Measurements from ENCODE around the gene ID2.

The ID2 gene

DNA sequence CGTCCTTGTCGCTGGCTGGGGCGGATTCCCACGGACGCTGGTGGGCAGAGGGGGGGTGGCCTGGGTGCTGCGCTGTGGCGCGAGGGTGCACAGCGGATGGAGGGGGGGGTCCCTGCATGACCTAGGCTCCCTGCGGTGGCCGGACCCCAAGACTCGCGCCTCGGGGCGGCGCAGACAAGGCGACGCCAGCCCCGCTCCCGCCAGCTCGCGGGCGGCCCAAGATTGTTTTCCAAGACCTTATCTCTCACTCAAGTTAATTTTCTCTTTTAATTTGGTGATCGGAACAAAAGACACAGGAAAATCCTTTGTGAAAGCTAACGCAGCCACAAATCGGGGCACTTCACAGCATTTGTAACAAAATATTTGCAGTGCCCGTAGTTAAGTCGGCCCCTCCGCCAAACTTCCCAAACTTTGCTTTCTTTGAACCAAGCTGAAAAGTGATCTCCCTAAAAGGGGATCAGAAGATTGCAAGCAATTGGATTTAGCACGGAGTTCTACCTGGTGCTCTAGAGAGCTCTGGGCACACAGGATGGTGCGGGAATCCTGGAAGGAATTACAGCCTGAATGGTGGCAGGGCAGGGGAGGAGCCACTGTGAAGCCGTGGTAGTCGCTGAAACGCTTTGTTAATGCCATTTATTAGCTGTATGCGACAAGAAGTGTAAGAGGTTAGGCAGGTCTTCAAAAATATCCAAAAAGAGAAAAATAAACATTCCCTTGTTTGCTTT is 4.8 kb upstream of the ID2 start:
- peaks cover 0 to 16% (median 4%) of the 10 kb centered on the region in 3 experiments for H3K27me3 ChIP-seq (ENCODE audit: control insufficient read depth in 3 of 3, insufficient read depth in 3 of 3, low read depth in 1 of 3, low read length in 3 of 3)
- H3K18ac ChIP-seq (ENCODE audit: low read length): peak overlapping the region; percentile 98
- H3K23ac ChIP-seq (ENCODE audit: low read depth, low read length, poor library complexity): no peak overlapping the region
- WGBS, 2 donors (ENCODE audit: extremely low coverage in 2 of 2, insufficient read length in 2 of 2, insufficient replicate concordance in 1 of 2): no CpG with 5 or more reads among the region's 35 CpGs
- H4K8ac ChIP-seq (ENCODE audit: low read depth, low read length): no peak overlapping the region
- H3K36me3 ChIP-seq (replicated peaks in 1 of 2; ENCODE audit: control insufficient read depth in 2 of 2, insufficient read depth in 2 of 2, low read length in 2 of 2): no peaks in the 10 kb centered on the region
- H3K9me3 ChIP-seq (replicated peaks in 1 of 2; ENCODE audit: control insufficient read depth in 2 of 2, insufficient read depth in 1 of 2, low read depth in 1 of 2, low read length in 2 of 2): peaks cover 15 to 25% of the 10 kb centered on the region in 2 donors
- peak overlapping the region; percentile 83 for H3K14ac ChIP-seq (ENCODE audit: low read length)
- no peak overlapping the region for H2AK5ac ChIP-seq (ENCODE audit: low read depth, low read length)
- peak overlapping the region; percentile 87 for H4K91ac ChIP-seq (ENCODE audit: low read depth, low read length, poor library complexity)
- peak overlapping the region; percentile 93 for H2BK15ac ChIP-seq (ENCODE audit: low read length)
- peak overlapping the region; percentile 35 for H2BK12ac ChIP-seq (ENCODE audit: low read length)
- peak overlapping the region; percentile 88 for H2AFZ ChIP-seq (ENCODE audit: low read length)
- H3K4ac ChIP-seq (ENCODE audit: low read length): peak overlapping the region; percentile 24
- H3K9ac ChIP-seq (ENCODE audit: low read depth, low read length, poor library complexity): peak overlapping the region; percentile 55
- peak overlapping the region; percentile 79 for H3K4me2 ChIP-seq (ENCODE audit: insufficient read depth, low read length, poor library complexity, severe bottlenecking)
- H3K27ac ChIP-seq (replicated peaks; ENCODE audit: low read length): no peak overlapping the region
- DNase-seq (ENCODE audit: low spot score): peak; percentile 18
- peaks cover under 1% of the 10 kb centered on the region for H3K79me1 ChIP-seq (ENCODE audit: low read depth, low read length)
- H3K4me1 ChIP-seq (ENCODE audit: control insufficient read depth in 2 of 2, insufficient read depth in 1 of 2, low read depth in 1 of 2, low read length in 2 of 2): peaks cover 17 to 23% of the 10 kb centered on the region in 2 donors
- peak overlapping the region; percentile 90 for H2BK5ac ChIP-seq (ENCODE audit: low read length)
- peak overlapping the region; percentile 84 for H2BK120ac ChIP-seq (ENCODE audit: low read depth, low read length)
- peak overlapping the region; percentile 46 to 58 for H3K4me3 ChIP-seq (ENCODE audit: low read length in 2 of 2)

DNA sequence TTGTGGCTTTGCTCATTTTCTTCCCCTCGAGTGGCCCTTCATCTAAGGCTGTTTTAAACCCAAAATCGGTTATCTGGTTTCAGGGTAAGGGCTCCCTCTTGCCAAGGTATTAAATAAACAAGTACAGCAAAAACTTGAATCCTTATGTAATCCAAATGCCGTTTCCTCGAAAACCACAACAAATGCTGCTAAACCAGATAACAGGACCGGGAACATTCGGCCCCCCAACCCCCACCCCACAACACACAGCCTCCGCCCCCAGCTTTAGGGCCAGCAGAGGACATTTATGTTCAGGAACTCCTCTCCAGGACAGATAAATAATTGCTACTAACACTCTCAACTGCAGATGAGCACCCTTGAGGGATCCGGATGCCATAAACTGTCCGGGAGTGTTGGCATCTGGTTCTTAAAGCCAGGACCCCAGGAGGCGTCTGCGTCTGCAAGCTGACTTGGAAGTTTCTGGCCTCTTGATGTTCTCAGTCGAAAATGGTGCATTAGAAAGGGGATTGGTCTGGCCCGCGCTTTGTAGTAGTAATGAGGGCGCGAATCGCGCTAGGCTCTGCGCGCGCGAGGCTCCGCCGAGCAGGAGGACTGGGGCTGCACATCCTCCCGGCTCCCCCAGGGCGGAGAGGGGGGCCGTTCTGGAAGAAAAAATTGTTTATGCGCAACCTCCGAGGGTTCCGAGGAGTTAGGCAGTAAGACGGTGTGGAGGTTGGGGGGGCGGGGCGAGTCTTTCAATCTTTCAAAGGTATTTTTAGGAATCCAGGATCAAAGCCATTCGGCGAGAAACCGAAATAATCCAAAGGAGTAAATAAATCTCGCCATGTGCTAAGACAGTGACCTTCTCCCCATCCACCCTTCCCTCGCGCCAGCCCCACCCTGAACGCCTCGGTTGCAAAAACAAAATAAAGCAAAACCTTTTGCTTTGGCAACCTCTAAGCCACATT is 3.9 kb upstream of the ID2 start:
- H3K4me1 ChIP-seq (ENCODE audit: control insufficient read depth in 2 of 2, insufficient read depth in 1 of 2, low read depth in 1 of 2, low read length in 2 of 2): peaks cover 17 to 23% of the 10 kb centered on the region in 2 donors
- no peak overlapping the region for H2BK120ac ChIP-seq (ENCODE audit: low read depth, low read length)
- peak overlapping the region; percentile 88 for H2AFZ ChIP-seq (ENCODE audit: low read length)
- H4K91ac ChIP-seq (ENCODE audit: low read depth, low read length, poor library complexity): peak overlapping the region; percentile 67
- no peak overlapping the region for H4K8ac ChIP-seq (ENCODE audit: low read depth, low read length)
- peak overlapping the region; percentile 90 for H3K27ac ChIP-seq (replicated peaks; ENCODE audit: low read length)
- no peak overlapping the region for H2AK5ac ChIP-seq (ENCODE audit: low read depth, low read length)
- H2BK15ac ChIP-seq (ENCODE audit: low read length): no peak overlapping the region
- DNase-seq (ENCODE audit: low spot score): peak; percentile 58
- no peak overlapping the region for H3K14ac ChIP-seq (ENCODE audit: low read length)
- no CpG with 5 or more reads among the region's 41 CpGs for whole genome bisulfite sequencing, 2 donors (ENCODE audit: extremely low coverage in 2 of 2, insufficient read length in 2 of 2, insufficient replicate concordance in 1 of 2)
- no peak overlapping the region for H3K4ac ChIP-seq (ENCODE audit: low read length)
- peak overlapping the region; percentile 76 for H2BK12ac ChIP-seq (ENCODE audit: low read length)
- H3K4me3 ChIP-seq (ENCODE audit: low read length in 2 of 2): peak overlapping the region; percentile 58 to 70
- no peak overlapping the region for H3K23ac ChIP-seq (ENCODE audit: low read depth, low read length, poor library complexity)
- peaks cover 2% of the 10 kb centered on the region for H3K79me1 ChIP-seq (ENCODE audit: low read depth, low read length)
- no peak overlapping the region for H3K9ac ChIP-seq (ENCODE audit: low read depth, low read length, poor library complexity)
- peaks cover 15 to 25% of the 10 kb centered on the region in 2 donors for H3K9me3 ChIP-seq (replicated peaks in 1 of 2; ENCODE audit: control insufficient read depth in 2 of 2, insufficient read depth in 1 of 2, low read depth in 1 of 2, low read length in 2 of 2)
- peaks cover 0 to 16% (median 4%) of the 10 kb centered on the region in 3 experiments for H3K27me3 ChIP-seq (ENCODE audit: control insufficient read depth in 3 of 3, insufficient read depth in 3 of 3, low read depth in 1 of 3, low read length in 3 of 3)
- peak overlapping the region; percentile 86 for H3K18ac ChIP-seq (ENCODE audit: low read length)
- H3K36me3 ChIP-seq (replicated peaks in 1 of 2; ENCODE audit: control insufficient read depth in 2 of 2, insufficient read depth in 2 of 2, low read length in 2 of 2): no peaks in the 10 kb centered on the region
- peak overlapping the region; percentile 79 for H3K4me2 ChIP-seq (ENCODE audit: insufficient read depth, low read length, poor library complexity, severe bottlenecking)
- H2BK5ac ChIP-seq (ENCODE audit: low read length): no peak overlapping the region

DNA sequence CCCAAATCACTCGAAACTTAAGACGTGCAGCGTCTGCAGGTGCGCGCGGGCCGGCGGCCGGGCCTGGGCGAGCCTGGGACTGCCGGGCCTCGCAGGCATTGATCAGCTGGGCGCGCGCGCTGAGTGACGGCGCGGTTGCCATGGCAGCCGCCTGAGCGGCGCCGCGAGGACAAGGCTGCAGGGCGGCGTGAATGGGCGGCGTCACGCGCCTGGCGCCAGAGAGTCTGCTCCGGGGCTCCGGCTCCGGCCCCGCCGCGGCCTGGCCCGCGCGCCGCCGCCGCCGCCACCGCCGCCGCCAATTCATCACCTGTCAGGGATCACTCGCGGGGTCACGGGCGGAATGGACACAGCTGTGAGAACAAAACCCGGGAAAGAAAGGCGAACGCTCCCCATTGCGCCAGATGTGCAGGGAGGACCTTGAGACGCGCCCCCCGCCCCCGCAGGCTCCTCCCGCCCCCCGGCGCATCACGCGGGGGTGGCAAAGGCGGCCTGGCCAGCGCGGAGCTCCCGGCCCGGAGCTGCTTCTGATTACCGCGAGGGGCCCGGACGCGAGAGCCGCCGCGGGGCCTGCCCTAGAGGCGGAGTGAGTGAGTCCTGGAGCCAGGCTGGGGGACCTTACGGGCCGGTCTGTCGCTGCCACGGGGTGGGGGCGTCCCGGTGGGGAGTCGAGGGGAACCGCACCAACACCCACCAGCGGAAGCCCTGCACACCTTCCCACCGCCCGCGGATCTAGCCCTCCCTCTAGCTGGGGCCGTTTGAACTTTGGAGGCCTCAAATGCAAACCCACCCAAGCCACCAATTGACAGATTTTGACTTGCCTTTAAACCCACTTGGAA is 2.9 kb upstream of the ID2 start:
- no peak overlapping the region for H2BK5ac ChIP-seq (ENCODE audit: low read length)
- H3K14ac ChIP-seq (ENCODE audit: low read length): no peak overlapping the region
- no CpG with 5 or more reads among the region's 91 CpGs for WGBS, 2 donors (ENCODE audit: extremely low coverage in 2 of 2, insufficient read length in 2 of 2, insufficient replicate concordance in 1 of 2)
- H3K79me1 ChIP-seq (ENCODE audit: low read depth, low read length): peaks cover 2% of the 10 kb centered on the region
- peaks cover 9 to 19% of the 10 kb centered on the region in 2 donors for H3K9me3 ChIP-seq (replicated peaks in 1 of 2; ENCODE audit: control insufficient read depth in 2 of 2, insufficient read depth in 1 of 2, low read depth in 1 of 2, low read length in 2 of 2)
- H3K27ac ChIP-seq (replicated peaks; ENCODE audit: low read length): peak overlapping the region; percentile 90
- H3K18ac ChIP-seq (ENCODE audit: low read length): peak overlapping the region; percentile 98
- no peak overlapping the region for H3K4ac ChIP-seq (ENCODE audit: low read length)
- peak overlapping the region; percentile 88 for H2AK5ac ChIP-seq (ENCODE audit: low read depth, low read length)
- no peak overlapping the region for H4K8ac ChIP-seq (ENCODE audit: low read depth, low read length)
- H2AFZ ChIP-seq (ENCODE audit: low read length): peak overlapping the region; percentile 91
- H3K9ac ChIP-seq (ENCODE audit: low read depth, low read length, poor library complexity): peak overlapping the region; percentile 82
- H2BK120ac ChIP-seq (ENCODE audit: low read depth, low read length): peak overlapping the region; percentile 77
- H3K23ac ChIP-seq (ENCODE audit: low read depth, low read length, poor library complexity): peak overlapping the region; percentile 29
- peaks cover 17 to 26% of the 10 kb centered on the region in 2 donors for H3K4me1 ChIP-seq (ENCODE audit: control insufficient read depth in 2 of 2, insufficient read depth in 1 of 2, low read depth in 1 of 2, low read length in 2 of 2)
- peaks cover 0 to 15% (median 4%) of the 10 kb centered on the region in 3 experiments for H3K27me3 ChIP-seq (ENCODE audit: control insufficient read depth in 3 of 3, insufficient read depth in 3 of 3, low read depth in 1 of 3, low read length in 3 of 3)
- peak overlapping the region; percentile 63 for H3K4me2 ChIP-seq (ENCODE audit: insufficient read depth, low read length, poor library complexity, severe bottlenecking)
- H3K4me3 ChIP-seq (ENCODE audit: low read length in 2 of 2): peak overlapping the region; percentile 58 to 72
- no peak overlapping the region for H2BK12ac ChIP-seq (ENCODE audit: low read length)
- H2BK15ac ChIP-seq (ENCODE audit: low read length): no peak overlapping the region
- DNase-seq (ENCODE audit: low spot score): peak; percentile 96
- no peak overlapping the region for H4K91ac ChIP-seq (ENCODE audit: low read depth, low read length, poor library complexity)
- H3K36me3 ChIP-seq (replicated peaks in 1 of 2; ENCODE audit: control insufficient read depth in 2 of 2, insufficient read depth in 2 of 2, low read length in 2 of 2): no peaks in the 10 kb centered on the region
